K562 (cell line): ENCODE measurements around the gene LRPAP1. TPM values are rescaled to one million over a fixed set of nuclear protein-coding genes. Genes with fewer than 3 reads are reported as not detected.

Experiments used
- ATAC-seq: fragments of 200-7000 bp; cut with Tn5 transposase; 3 replicates; pipeline ENCODE4 v1.9.1; 2020; ENCODE audit warnings: moderate library complexity
- BruUV-seq: library from RNA; stranded (reverse); fragments of 400-500 nt; replicated peaks from 2 replicates; lab custom pipeline; 2021; lab: Mats Ljungman, UMichigan
- CTCF ChIA-PET: fragments of 300-600 bp; formaldehyde crosslinking; extraction: SDS; loops from one replicate; lab custom pipeline; 2021; ENCODE audit warnings: low intra/inter-chr PET ratio; lab: Yijun Ruan, JAX
- POLR2A ChIA-PET: fragments of 300-600, 350-650 bp; sonication (Branson Sonifier 250); formaldehyde crosslinking; extraction: SDS; loops from one replicate; lab custom pipeline; 2021; ENCODE audit warnings: antibody characterized with exemption, inconsistent platforms; lab: Yijun Ruan, JAX
- DNase-seq, 4 experiments: peaks; one replicate each; pipeline versions ENCODE4 v3.0.0 to v3.0.0-alpha.2; 2011 to 2018; ENCODE audit warnings: low spot score in 3 of 4, mixed read lengths in 3 of 4; ENCODE audit errors: extremely low read depth in 1 of 4
- FAIRE-seq: peaks from 2 replicates; lab custom pipeline; 2011; peaks lifted over from hg19 to GRCh38; lab: Jason Lieb, UNC
- H2AFZ ChIP-seq: 2 replicates; pipeline ENCODE4 v1.6.0; 2011; ENCODE audit warnings: low read depth, low read length, control low read depth, inconsistent platforms
- H3K27ac ChIP-seq: fragments of 200-600 bp; 3 replicates; pipeline ENCODE4 v1.8.0; 2011; ENCODE audit warnings: low read depth, mild to moderate bottlenecking, control low read depth, inconsistent platforms, low read length, moderate library complexity, mixed read lengths; ENCODE audit errors: extremely low read depth
- H3K27me3 ChIP-seq, 2 experiments: fragments of 300-600 bp in 1 of 2; 2 replicates in 1 of 2; 3 replicates in 1 of 2; pipeline versions ENCODE4 v1.6.0 to v1.8.0; 2011; ENCODE audit warnings: inconsistent platforms in 2 of 2, low read length in 2 of 2, mild to moderate bottlenecking in 1 of 2, mixed read lengths in 1 of 2, moderate library complexity in 1 of 2; ENCODE audit not compliant: control insufficient read depth in 2 of 2, insufficient read depth in 2 of 2
- H3K36me3 ChIP-seq: fragments of 300-600 bp; 3 replicates; pipeline ENCODE4 v1.8.0; 2011; ENCODE audit warnings: mild to moderate bottlenecking, low read length, inconsistent platforms; ENCODE audit not compliant: control insufficient read depth, insufficient read depth
- H3K4me1 ChIP-seq, 2 experiments: fragments of 200-600 bp in 1 of 2; replicated peaks in 1 of 2; 2 replicates in 1 of 2; 3 replicates in 1 of 2; pipeline versions ENCODE4 v1.5.1 to v1.8.0; 2011; ENCODE audit warnings: inconsistent platforms in 2 of 2, low read length in 2 of 2, mild to moderate bottlenecking in 1 of 2, mixed read lengths in 1 of 2, moderate library complexity in 1 of 2; ENCODE audit not compliant: control insufficient read depth in 2 of 2, insufficient read depth in 2 of 2
- H3K4me2 ChIP-seq: 2 replicates; pipeline ENCODE4 v1.6.1; 2011; ENCODE audit warnings: low read length, control low read depth, inconsistent platforms, mixed read lengths; ENCODE audit not compliant: insufficient read depth
- H3K4me3 ChIP-seq: fragments of 200-600 bp; sonication (generic), shearing (Covaris generic); 2 replicates; pipeline ENCODE4 v1.5.1; 2016; ENCODE audit warnings: control low read depth, inconsistent platforms
- H3K79me2 ChIP-seq: fragments of 200-600 bp; 3 replicates; pipeline ENCODE4 v1.8.0; 2011; ENCODE audit warnings: low read length, inconsistent platforms; ENCODE audit not compliant: control insufficient read depth, insufficient read depth
- H3K9ac ChIP-seq, 2 experiments: 2 replicates each; pipeline versions ENCODE4 v1.6.0 to v1.6.1; 2011; ENCODE audit warnings: low read depth in 2 of 2, low read length in 2 of 2, control low read depth in 1 of 2, inconsistent platforms in 1 of 2, mild to moderate bottlenecking in 1 of 2, mixed read lengths in 1 of 2; ENCODE audit not compliant: insufficient read depth in 1 of 2
- H3K9me1 ChIP-seq: one replicate; pipeline ENCODE4 v1.6.0; 2011; ENCODE audit warnings: inconsistent platforms, mild to moderate bottlenecking, low read length, moderate library complexity; ENCODE audit not compliant: control insufficient read depth, insufficient read depth
- H3K9me3 ChIP-seq: replicated peaks from 2 replicates; pipeline ENCODE4 v1.5.1; 2011; ENCODE audit warnings: low read depth, low read length, inconsistent platforms; ENCODE audit not compliant: control insufficient read depth, insufficient read depth
- H4K20me1 ChIP-seq: replicated peaks from 2 replicates; pipeline ENCODE4 v1.6.1; 2011; ENCODE audit warnings: low read length, inconsistent platforms, mixed read lengths; ENCODE audit not compliant: control insufficient read depth, insufficient read depth
- RBFOX2 ChIP-seq: fragments of 200-400 bp; formaldehyde crosslinking; IDR thresholded peaks from 2 replicates; pipeline ENCODE4 v1.6.1; 2017; ENCODE audit warnings: low read depth, mild to moderate bottlenecking, low read length, moderate library complexity
- ZNF263 ChIP-seq: sonication (generic); formaldehyde crosslinking; IDR thresholded peaks from 2 replicates; pipeline ENCODE4 v1.8.0; 2022; ENCODE audit warnings: mild to moderate bottlenecking, missing genetic modification reagents, borderline replicate concordance
- WGBS: fragments of 100-300 bp; shearing (Covaris generic); methylation state at CpG from one replicate; pipeline ENCODE4 v1.1.6; 2016; ENCODE audit warnings: low coverage, mixed read lengths; ENCODE audit not compliant: insufficient coverage; ENCODE audit errors: missing lambda C conversion rate; 5-methylcytosine and 5-hydroxymethylcytosine counted together
- in situ Hi-C: fragments of 300-500 bp; cut with MboI; formaldehyde crosslinking; loops from 4 replicates; pipeline ENCODE4 v1.15.0; 2018; ENCODE audit warnings: inconsistent platforms, mixed read lengths
- intact Hi-C: fragments of 100-400 bp; cut with micrococcal nuclease; formaldehyde crosslinking; loops from 2 replicates; pipeline ENCODE4 v1.14.2; 2022
- polyA plus RNA-seq, 8 experiments: library from polyadenylated mRNA; depleted of rRNA in 4 of 8; stranded (reverse) in 5 of 8; unstranded in 3 of 8; fragments of >200 nt; fragmentation: Nextera tagmentation in 2 of 8; fragmentation: Illumina TruSeq in 1 of 8; extraction: Ambion mirVana in 2 of 8; extraction: Trizol in 1 of 8; gene quantifications; 2 replicates each; pipeline versions ENCODE4 v1.2.1 to v1.2.3, GENCODE V29; 2011 to 2014; ENCODE audit warnings: inconsistent platforms in 1 of 8, missing spikeins in 1 of 8
- total RNA-seq, 7 experiments: library from RNA; depleted of rRNA in 6 of 7; stranded (reverse); fragments of >200 nt in 6 of 7; fragmentation: Illumina TruSeq in 2 of 7; extraction: Trizol in 2 of 7; gene quantifications; 2 replicates each; pipeline versions ENCODE4 v1.2.1 to v1.2.3, GENCODE V29; 2011 to 2021; ENCODE audit warnings: low replicate concordance in 1 of 7
- TF ChIP-seq, protein P1 (sequence below): fragments of 450-650 bp; conservative IDR thresholded peaks from 2 replicates; pipeline ENCODE4 v1.6.1; 2016; ENCODE audit warnings: missing genetic modification characterization, low read depth, mild to moderate bottlenecking, missing compliant biosample characterization, moderate library complexity

The LRPAP1 gene
- total and polyA plus RNA-seq, 9 of the 15 experiments (the other 6 are each of a cell fraction or from before 2014, with no cell fraction given) = 1.1 to 75.5 (median 41.8) TPM

DNA sequence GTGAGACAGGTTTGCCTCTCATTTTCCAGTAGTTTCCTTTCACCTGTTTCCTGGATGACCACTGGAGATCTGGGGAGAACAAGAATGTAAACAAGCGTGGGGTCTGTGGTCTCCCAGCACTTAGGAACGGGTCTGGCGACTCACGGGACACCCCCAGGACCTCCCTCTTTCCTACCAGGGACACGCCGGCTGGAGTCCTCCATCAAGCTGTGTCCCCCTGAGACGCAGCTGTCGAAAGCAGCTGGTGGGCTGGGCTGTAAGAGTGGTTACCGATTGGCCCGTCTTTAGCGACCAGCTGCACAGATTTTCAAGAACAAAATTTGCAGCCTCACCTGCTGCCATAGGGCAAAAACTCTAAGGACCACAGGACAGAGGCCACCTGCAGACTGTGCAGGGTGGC lies 11.9 kb downstream of the LRPAP1 start:
- ATAC-seq (no peak), FAIRE-seq (no peak), DNase-seq (no peak)
- CTCF ChIA-PET = no interaction called here
- no TSS peak for BruUV-seq
- Histone ChIP-seq H3K79me2 (no peaks in the 10 kb centered on the region), H3K4me1 (peaks cover 0 to 20% of the 10 kb centered on the region in 2 experiments; a peak in 2 of 5 replicates), H3K9me3 (no peaks in the 10 kb centered on the region), H3K36me3 (peaks cover 93% of the 10 kb centered on the region; the same call in 2 of the 3 replicates), H3K27me3 (no peaks in the 10 kb centered on the region), H3K9me1 (no peaks in the 10 kb centered on the region), H3K27ac (no peak overlapping the region), H2AFZ (no peak overlapping the region), H3K9ac (no peak overlapping the region), H3K4me3 (no peak overlapping the region), H3K4me2 (no peak overlapping the region), H4K20me1 (no peaks in the 10 kb centered on the region)
- in situ Hi-C loops = no loop called here
- POLR2A ChIA-PET = interaction anchor here (0.6 to 2.2 kb wide), 2 partner anchors 12 to 15 kb away, joined by 3 to 9 read pairs; no protein-coding TSS in a partner anchor
- WGBS = 92% methylated on average over 8 of the region's 11 CpGs
- TF ChIP-seq RBFOX2 (0 out of 2 replicates have a peak, but pooled peaks have one; percentile 4), ZNF263 (CRISPR knock-in tag) (no peak)
- intact Hi-C loops = no loop called here

- Histone ChIP-seq H3K36me3 (peaks cover 91% of the 10 kb centered on the region; the same call in 2 of the 3 replicates), H3K4me1 (peaks cover 0 to 24% of the 10 kb centered on the region in 2 experiments; a peak in 2 of 5 replicates), H2AFZ (no peak overlapping the region), H3K79me2 (no peaks in the 10 kb centered on the region), H3K9me1 (no peaks in the 10 kb centered on the region), H4K20me1 (no peaks in the 10 kb centered on the region; the same call in 1 of the 2 replicates), H3K9me3 (no peaks in the 10 kb centered on the region), H3K27ac (no peak overlapping the region), H3K9ac (no peak overlapping the region), H3K4me3 (no peak overlapping the region), H3K27me3 (no peaks in the 10 kb centered on the region), H3K4me2 (no peak overlapping the region)
- ChIA-PET POLR2A (interaction anchor here (0.6 to 2.2 kb wide), 3 partner anchors 10 to 1431 kb away, joined by 3 to 9 read pairs (median 3); no protein-coding TSS in a partner anchor), CTCF (no interaction called here)
- in situ Hi-C loops (no loop called here), intact Hi-C loops (no loop called here)
- WGBS = 88% methylated on average over 20 of the region's 23 CpGs
- BruUV-seq = no TSS peak
- DNase-seq (no peak), FAIRE-seq (no peak), ATAC-seq (no peak)
- TF ChIP-seq, protein P1, sequence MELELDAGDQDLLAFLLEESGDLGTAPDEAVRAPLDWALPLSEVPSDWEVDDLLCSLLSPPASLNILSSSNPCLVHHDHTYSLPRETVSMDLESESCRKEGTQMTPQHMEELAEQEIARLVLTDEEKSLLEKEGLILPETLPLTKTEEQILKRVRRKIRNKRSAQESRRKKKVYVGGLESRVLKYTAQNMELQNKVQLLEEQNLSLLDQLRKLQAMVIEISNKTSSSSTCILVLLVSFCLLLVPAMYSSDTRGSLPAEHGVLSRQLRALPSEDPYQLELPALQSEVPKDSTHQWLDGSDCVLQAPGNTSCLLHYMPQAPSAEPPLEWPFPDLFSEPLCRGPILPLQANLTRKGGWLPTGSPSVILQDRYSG (tag) = no peak
Measured at GRCh38 chr4:3519468-3520264, 12.6 kb downstream of the LRPAP1 start.
